ENCODE measurements around the gene RNF149.
"Not testable (repeated sequence)": the region's sequence is repeated elsewhere in the genome, so short reads cannot be mapped to it uniquely, and the experiment has no call there.

The RNF149 gene

GRCh38 chr2:101253013-101253702 is 55.3 kb downstream of the RNF149 start:
- DNase-seq = peak; percentile 90

- DNase-seq = peak; percentile 100
Observed at GRCh38 chr2:101252408-101253012, 56.0 kb downstream of the RNF149 start, which contains the start of gene CNOT11. TSS of gene CNOT11 (plus strand) at chr2:101252886. CDS start at chr2:101252965, 79 bp downstream.

- peak; percentile 96 for DNase-seq
Observed at GRCh38 chr2:101251844-101252407, 56.6 kb downstream of the RNF149 start.

- peak; percentile 46 for DNase-seq
Observed at GRCh38 chr2:101251246-101251781, 57.2 kb downstream of the RNF149 start.

- DNase-seq = no peak
Observed at GRCh38 chr2:101249826-101250225, 58.7 kb downstream of the RNF149 start.

GRCh38 chr2:101248756-101249155 is 59.7 kb downstream of the RNF149 start:
- not testable (repeated sequence) for DNase-seq

- not testable (repeated sequence) for DNase-seq
Observed at GRCh38 chr2:101245468-101245867, 63.0 kb downstream of the RNF149 start.

GRCh38 chr2:101244899-101245298 is 63.6 kb downstream of the RNF149 start:
- peak; percentile 36 for DNase-seq

GRCh38 chr2:101244373-101244772 is 64.1 kb downstream of the RNF149 start:
- peak; percentile 74 for DNase-seq

GRCh38 chr2:101241158-101241557 is 67.3 kb downstream of the RNF149 start:
- DNase-seq = no peak

GRCh38 chr2:101240694-101241093 is 67.8 kb downstream of the RNF149 start:
- DNase-seq = peak; percentile 87

GRCh38 chr2:101239760-101240118 is 68.8 kb downstream of the RNF149 start:
- DNase-seq = not testable (repeated sequence)

GRCh38 chr2:101238930-101239759 is 69.4 kb downstream of the RNF149 start:
- DNase-seq = peak; percentile 100

GRCh38 chr2:101237944-101238343 is 70.6 kb downstream of the RNF149 start:
- peak; percentile 63 for DNase-seq

- DNase-seq = peak; percentile 15
Observed at GRCh38 chr2:101235956-101236355, 72.5 kb downstream of the RNF149 start.

- DNase-seq = peak; percentile 40
Observed at GRCh38 chr2:101234169-101234938, 74.1 kb downstream of the RNF149 start.

- DNase-seq = no peak
Observed at GRCh38 chr2:101232770-101233169, 75.7 kb downstream of the RNF149 start.

GRCh38 chr2:101231937-101232730 is 76.4 kb downstream of the RNF149 start:
- DNase-seq = no peak

GRCh38 chr2:101231240-101231639 is 77.3 kb downstream of the RNF149 start:
- no peak for DNase-seq

- no peak for DNase-seq
Observed at GRCh38 chr2:101230541-101231001, 77.9 kb downstream of the RNF149 start.

Data from DMS53 (cell line).